Gastroesophageal sphincter (tissue), 4 donors: ENCODE data around the gene FBXL12. TPM values are rescaled to one million over a fixed set of nuclear protein-coding genes. Genes with fewer than 3 reads are reported as not detected.

Experiments used
- ATAC-seq: fragments of 150-250 bp; one replicate; pipeline ENCODE4 v1.9.1; 2016; ENCODE audit warnings: mild to moderate bottlenecking, moderate library complexity
- H3K27ac ChIP-seq, 4 donors: fragments of 200-600 bp; sonication (generic) in 3 of 4; 1 replicate in 3 of 4; 2 replicates in 1 of 4; pipeline ENCODE4 v1.5.1; 2016 to 2019
- H3K27me3 ChIP-seq: fragments of 200-600 bp; sonication (generic); one replicate; pipeline ENCODE4 v1.5.1; 2019
- H3K36me3 ChIP-seq, 2 donors: fragments of 200-600 bp; sonication (generic); one replicate each; pipeline ENCODE4 v1.5.1; 2019; ENCODE audit warnings: control low read depth in 1 of 2
- H3K4me1 ChIP-seq, 3 donors: fragments of 200-600 bp; sonication (generic); 1 replicate in 2 of 3; 2 replicates in 1 of 3; pipeline ENCODE4 v1.5.1; 2016 to 2019; ENCODE audit warnings: control low read depth in 2 of 3
- H3K4me3 ChIP-seq, 2 donors: fragments of 200-600 bp; sonication (generic); one replicate each; pipeline ENCODE4 v1.5.1; 2019; ENCODE audit warnings: mild to moderate bottlenecking in 1 of 2, moderate library complexity in 1 of 2
- H3K9me3 ChIP-seq, 3 donors: fragments of 200-600 bp; sonication (generic); one replicate each; pipeline ENCODE4 v1.5.1; 2017 to 2019; ENCODE audit warnings: control low read depth in 2 of 3
- EP300 ChIP-seq: sonication (generic); formaldehyde crosslinking; IDR thresholded peaks from one replicate; pipeline ENCODE4 v1.6.1; 2017; ENCODE audit warnings: antibody characterized with exemption, mild to moderate bottlenecking
- POLR2A ChIP-seq, 2 donors: fragments of 450-650 bp; IDR thresholded peaks; one replicate each; pipeline ENCODE4 v1.6.1; 2017; ENCODE audit warnings: antibody characterized with exemption in 2 of 2, mild to moderate bottlenecking in 2 of 2, moderate library complexity in 1 of 2
- POLR2AphosphoS5 ChIP-seq: sonication (generic); formaldehyde crosslinking; IDR thresholded peaks from one replicate; pipeline ENCODE4 v1.6.1; 2017; ENCODE audit warnings: antibody characterized with exemption
- WGBS, 2 donors: methylation state at CpG; one replicate each; pipeline ENCODE4 v1.1.5; 2018; ENCODE audit warnings: low coverage in 1 of 2; 5-methylcytosine and 5-hydroxymethylcytosine counted together
- total RNA-seq, 4 donors: library from RNA; depleted of rRNA; stranded (reverse); fragments of >200 nt; gene quantifications; one replicate each; pipeline ENCODE4 v1.1.0, GENCODE V29; 2016
- TF ChIP-seq, protein P1 (sequence below), 4 experiments: fragments of 200-600 bp in 2 of 4; fragments of 450-650 bp in 2 of 4; sonication (generic) in 1 of 4; IDR thresholded peaks; one replicate each; pipeline ENCODE4 v1.5.1; 2017 to 2019; ENCODE audit warnings: antibody characterized with exemption in 4 of 4, mild to moderate bottlenecking in 2 of 4, moderate library complexity in 2 of 4

Gene FBXL12
- total RNA-seq, 4 donors from 2014 or later: 17.2 to 27.1 (median 24.0) TPM

- TF ChIP-seq EP300: no peak
- TF ChIP-seq POLR2AphosphoS5: no peak
- TF ChIP-seq POLR2A (IDR thresholded peaks at IDR 0.05): no peak
- TF ChIP-seq, protein P1, sequence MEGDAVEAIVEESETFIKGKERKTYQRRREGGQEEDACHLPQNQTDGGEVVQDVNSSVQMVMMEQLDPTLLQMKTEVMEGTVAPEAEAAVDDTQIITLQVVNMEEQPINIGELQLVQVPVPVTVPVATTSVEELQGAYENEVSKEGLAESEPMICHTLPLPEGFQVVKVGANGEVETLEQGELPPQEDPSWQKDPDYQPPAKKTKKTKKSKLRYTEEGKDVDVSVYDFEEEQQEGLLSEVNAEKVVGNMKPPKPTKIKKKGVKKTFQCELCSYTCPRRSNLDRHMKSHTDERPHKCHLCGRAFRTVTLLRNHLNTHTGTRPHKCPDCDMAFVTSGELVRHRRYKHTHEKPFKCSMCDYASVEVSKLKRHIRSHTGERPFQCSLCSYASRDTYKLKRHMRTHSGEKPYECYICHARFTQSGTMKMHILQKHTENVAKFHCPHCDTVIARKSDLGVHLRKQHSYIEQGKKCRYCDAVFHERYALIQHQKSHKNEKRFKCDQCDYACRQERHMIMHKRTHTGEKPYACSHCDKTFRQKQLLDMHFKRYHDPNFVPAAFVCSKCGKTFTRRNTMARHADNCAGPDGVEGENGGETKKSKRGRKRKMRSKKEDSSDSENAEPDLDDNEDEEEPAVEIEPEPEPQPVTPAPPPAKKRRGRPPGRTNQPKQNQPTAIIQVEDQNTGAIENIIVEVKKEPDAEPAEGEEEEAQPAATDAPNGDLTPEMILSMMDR (IDR thresholded peaks at IDR 0.05): no peak
- no CpG with 5 or more reads among the region's 15 CpGs for WGBS, 2 donors
- no peak for ATAC-seq
- Histone ChIP-seq H3K27me3 (no peaks in the 10 kb centered on the region), H3K9me3 (peaks cover 0 to under 1% (median 0%) of the 10 kb centered on the region in 3 donors), H3K27ac (no peak overlapping the region), H3K4me1 (peaks cover 0 to 52% (median 5%) of the 10 kb centered on the region in 3 donors), H3K4me3 (no peak overlapping the region), H3K36me3 (peaks cover 0 to 67% of the 10 kb centered on the region in 2 donors)
These were observed 19.4 kb upstream of the FBXL12 start for GRCh38 chr19:9838324-9838723.

DNA sequence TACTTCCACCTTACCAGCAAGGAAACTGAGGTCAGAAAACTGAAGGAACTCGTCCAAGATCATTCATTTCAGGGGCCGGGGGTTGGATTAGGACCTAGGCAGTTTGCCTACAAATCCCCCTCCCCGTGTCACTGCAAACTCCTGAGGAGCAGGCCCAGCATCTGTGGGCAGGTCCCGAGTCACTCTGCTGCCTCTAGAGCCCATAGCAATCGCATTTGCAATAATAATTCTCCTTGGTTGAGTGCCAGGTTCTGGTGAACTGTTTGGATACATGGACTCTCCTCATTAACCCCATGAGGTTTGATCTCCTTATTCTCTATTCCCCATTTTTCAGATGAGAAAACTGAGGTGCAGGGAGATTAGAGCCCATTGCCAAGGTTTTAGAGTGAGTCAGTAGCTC is 17.1 kb upstream of the FBXL12 start:
- peak overlapping the region; percentile 70 to 82 for H3K4me3 ChIP-seq
- H3K27ac ChIP-seq: no peak overlapping the region
- peaks cover 0 to 43% (median 5%) of the 10 kb centered on the region in 3 donors for H3K4me1 ChIP-seq
- peaks cover 0 to 51% of the 10 kb centered on the region in 2 donors for H3K36me3 ChIP-seq
- ATAC-seq: no peak
- no peaks in the 10 kb centered on the region for H3K27me3 ChIP-seq
- H3K9me3 ChIP-seq: no peaks in the 10 kb centered on the region
- 0 to 8% methylated on average over 2 to 4 of the region's 5 CpGs for WGBS, 2 donors
- no peak for TF ChIP-seq POLR2A (IDR thresholded peaks at IDR 0.05)
- TF ChIP-seq EP300: no peak
- no peak for TF ChIP-seq POLR2AphosphoS5
- TF ChIP-seq, protein P1 (IDR thresholded peaks at IDR 0.05): no peak

GRCh38 chr19:9835507-9835949 is 16.6 kb upstream of the FBXL12 start:
- TF ChIP-seq EP300 (no peak), POLR2A (IDR thresholded peaks at IDR 0.05) (no peak), POLR2AphosphoS5 (no peak)
- TF ChIP-seq, protein P1 (IDR thresholded peaks at IDR 0.05): no peak
- H3K9me3 ChIP-seq: no peaks in the 10 kb centered on the region
- peaks cover 0 to 43% (median 5%) of the 10 kb centered on the region in 3 donors for H3K4me1 ChIP-seq
- peak; percentile 4 for ATAC-seq
- WGBS, 2 donors: 0% methylated on average over 2 of the region's 28 CpGs
- peaks cover 0 to 51% of the 10 kb centered on the region in 2 donors for H3K36me3 ChIP-seq
- no peaks in the 10 kb centered on the region for H3K27me3 ChIP-seq
- H3K4me3 ChIP-seq: peak overlapping the region; percentile 70 to 82
- peak overlapping the region; percentile 30 to 85 (median 84) for H3K27ac ChIP-seq

DNA sequence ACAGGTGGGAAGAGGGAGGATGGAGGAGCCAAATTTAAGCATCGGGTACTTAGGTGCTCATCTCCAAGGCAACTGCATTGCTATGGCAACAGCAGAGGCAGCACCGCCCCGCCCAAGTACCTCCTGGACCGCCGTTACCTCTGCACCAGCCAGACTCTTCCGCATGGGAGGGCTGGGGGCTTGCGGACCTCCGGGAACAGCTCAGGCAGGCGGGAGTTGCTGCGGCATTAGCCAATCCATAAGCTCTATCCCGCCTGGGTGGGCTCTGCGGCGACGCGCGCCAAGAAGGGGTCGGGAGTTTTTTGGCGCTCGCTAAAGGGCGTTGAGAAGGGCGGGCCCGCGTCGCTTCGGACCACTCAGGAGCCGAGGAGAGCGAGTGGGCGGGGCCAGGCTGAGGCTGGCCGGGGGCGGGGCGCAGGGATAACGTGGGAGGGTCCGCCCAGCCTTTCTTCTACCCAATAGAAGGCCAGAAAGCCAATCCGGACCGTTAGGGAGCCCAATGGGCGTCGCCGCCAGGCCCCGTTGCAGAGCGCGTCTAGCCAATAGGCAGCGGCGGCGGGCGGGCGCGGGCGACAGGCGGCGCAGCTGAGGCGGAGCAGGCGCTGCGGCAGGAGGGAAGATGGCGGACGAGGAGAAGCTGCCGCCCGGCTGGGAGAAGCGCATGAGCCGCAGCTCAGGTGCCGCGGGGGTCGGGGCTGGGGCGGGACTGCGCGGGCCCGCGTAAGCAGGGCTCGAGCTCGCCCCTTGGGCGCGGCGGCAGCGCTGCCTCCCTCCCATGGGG is 16.0 kb upstream of the FBXL12 start, which contains the start of gene PIN1:
Gene PIN1 (plus strand): TSS at position 593 of the 781 bp plus-strand sequence. CDS start 27 bp downstream, at position 620.
- Histone ChIP-seq H3K9me3 (no peaks in the 10 kb centered on the region), H3K4me3 (peak within 1 kb of the TSS; percentile 70 to 82), H3K27ac (peak within 1 kb of the TSS; percentile 30 to 85 (median 84)), H3K27me3 (no peaks in the 10 kb centered on the region), H3K4me1 (peaks cover 0 to 46% (median 5%) of the 10 kb centered on the region in 3 donors), H3K36me3 (peaks cover 0 to 51% of the 10 kb centered on the region in 2 donors)
- TF ChIP-seq POLR2A (IDR thresholded peaks at IDR 0.05) (peak in 1 of 2 donors; percentile 21), POLR2AphosphoS5 (peak; percentile 43), EP300 (no peak)
- TF ChIP-seq, protein P1 (IDR thresholded peaks at IDR 0.05): peak in 3 of 4 experiments; percentile 39 to 74 (median 56)
- peak; percentile 99 for ATAC-seq
- WGBS, 2 donors: 0% methylated on average over 5 of the region's 73 CpGs; no CpG with 5 or more reads in 1 of the 2 donors
